Mucosa of rectum (tissue), 2 donors: ENCODE data around the gene PLA2G2C.

Experiments
- H3K27ac ChIP-seq, 2 donors: one replicate each; pipeline ENCODE4 v1.7.0; 2013; ENCODE audit warnings: inconsistent platforms in 2 of 2, low read depth in 2 of 2, low read length in 2 of 2
- H3K27me3 ChIP-seq, 2 donors: one replicate each; pipeline ENCODE4 v1.7.0; 2013; ENCODE audit warnings: low read length in 2 of 2; ENCODE audit not compliant: control insufficient read depth in 2 of 2, insufficient read depth in 2 of 2
- H3K36me3 ChIP-seq, 2 donors: one replicate each; pipeline ENCODE4 v1.7.0; 2013; ENCODE audit warnings: low read length in 2 of 2; ENCODE audit not compliant: control insufficient read depth in 2 of 2, insufficient read depth in 2 of 2
- H3K4me1 ChIP-seq, 2 donors: one replicate each; pipeline ENCODE4 v1.7.0; 2013; ENCODE audit warnings: low read length in 2 of 2, mild to moderate bottlenecking in 1 of 2; ENCODE audit not compliant: control insufficient read depth in 2 of 2, insufficient read depth in 2 of 2
- H3K4me3 ChIP-seq, 2 donors: one replicate each; pipeline ENCODE4 v1.7.0; 2013; ENCODE audit warnings: low read length in 2 of 2
- H3K9ac ChIP-seq, 2 donors: one replicate each; pipeline ENCODE4 v1.7.0; 2013; ENCODE audit warnings: low read length in 2 of 2, low read depth in 1 of 2, mild to moderate bottlenecking in 1 of 2
- H3K9me3 ChIP-seq, 2 donors: one replicate each; pipeline ENCODE4 v1.7.0; 2013; ENCODE audit warnings: low read length in 2 of 2; ENCODE audit not compliant: control insufficient read depth in 2 of 2
- donor health status: healthy.
- donor health status: Normal muscosa, but diverticular disease.

The PLA2G2C gene

DNA sequence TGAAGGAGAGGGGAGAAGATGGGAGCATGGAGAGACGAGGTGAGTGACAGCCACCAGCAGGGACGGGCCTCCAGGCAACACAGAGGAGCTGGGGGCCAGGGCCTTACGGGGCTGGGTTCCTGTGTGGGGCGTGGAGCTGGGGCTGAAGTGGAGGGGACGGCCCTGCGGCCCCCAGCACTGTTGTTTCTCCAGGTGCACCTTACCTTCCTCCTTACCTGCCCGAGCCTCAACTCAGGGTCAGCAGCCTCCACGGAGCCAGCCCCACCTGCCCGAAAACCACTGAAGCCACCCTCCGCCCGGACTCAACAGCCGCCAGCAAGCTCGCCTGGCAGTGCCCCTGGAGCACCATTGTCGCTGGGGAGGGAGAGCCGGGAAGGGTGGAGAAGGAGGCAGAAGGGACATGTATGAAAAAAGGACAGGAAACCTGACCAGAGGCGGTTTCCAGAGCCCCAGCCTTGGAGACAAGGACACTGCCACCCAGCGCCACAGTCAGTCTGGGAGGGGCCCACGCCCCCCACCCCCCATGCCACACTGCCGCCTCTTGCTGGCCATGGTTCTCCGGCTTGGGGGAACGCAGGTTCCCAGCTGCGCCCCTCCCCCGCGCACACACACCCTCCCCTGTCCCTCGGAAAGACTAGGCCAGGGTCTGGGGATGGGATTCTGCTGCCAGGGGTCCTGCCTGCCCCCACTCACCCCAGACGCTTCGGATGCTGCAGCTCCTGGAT lies 36.6 kb downstream of the PLA2G2C start:
- H3K27ac ChIP-seq, result no peak overlapping the region
- H3K4me3 ChIP-seq, result no peak overlapping the region
- H3K9ac ChIP-seq, result no peak overlapping the region
- no peaks in the 10 kb centered on the region for H3K9me3 ChIP-seq
- H3K4me1 ChIP-seq, result peaks cover 6 to 8% of the 10 kb centered on the region in 2 donors
- H3K36me3 ChIP-seq, result no peaks in the 10 kb centered on the region
- no peaks in the 10 kb centered on the region for H3K27me3 ChIP-seq

DNA sequence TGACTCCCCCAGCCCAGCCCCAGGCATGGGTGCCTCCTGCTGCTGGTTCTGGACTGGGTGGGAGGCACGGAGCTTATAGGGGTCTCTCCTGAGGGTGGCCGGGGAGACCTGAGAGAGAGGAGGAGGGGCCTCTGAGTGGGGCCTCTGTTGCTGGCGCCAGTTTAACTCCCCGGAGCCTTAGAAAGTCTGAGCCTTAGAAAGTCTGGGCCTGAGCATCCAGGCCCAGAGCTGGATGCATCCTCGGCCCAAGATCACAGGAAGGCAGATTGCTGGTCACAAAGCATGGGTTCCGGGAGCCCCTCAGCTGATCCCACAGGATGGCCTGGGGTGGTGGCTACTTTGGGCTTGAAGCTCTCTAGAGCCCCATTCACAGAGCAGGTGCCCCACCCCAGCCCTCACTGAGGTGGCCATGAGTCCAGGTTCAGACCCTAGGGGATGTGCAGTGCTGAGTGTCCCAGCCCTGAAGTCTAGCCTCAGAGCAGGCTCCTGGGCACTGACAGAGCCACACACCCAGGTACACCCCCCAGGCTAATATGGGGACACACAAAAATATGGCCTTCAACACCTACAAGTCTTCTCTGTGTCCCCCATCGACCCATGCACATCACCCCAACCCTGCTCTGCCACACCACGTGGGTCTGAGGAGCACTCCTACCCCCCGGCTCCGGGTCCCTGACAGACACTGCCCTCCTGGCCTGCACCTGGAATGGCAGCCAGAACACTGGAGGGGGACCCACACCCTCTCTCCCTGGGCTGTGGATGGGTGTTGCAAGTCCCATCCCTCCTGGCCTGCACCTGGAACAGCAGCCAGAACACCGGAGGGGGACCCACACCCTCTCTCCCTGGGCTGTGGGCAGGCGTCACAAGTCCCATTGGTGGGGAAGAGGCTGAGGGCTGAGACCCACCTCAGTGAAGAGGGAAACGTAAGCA lies 37.5 kb downstream of the PLA2G2C start:
- no peaks in the 10 kb centered on the region for H3K27me3 ChIP-seq

DNA sequence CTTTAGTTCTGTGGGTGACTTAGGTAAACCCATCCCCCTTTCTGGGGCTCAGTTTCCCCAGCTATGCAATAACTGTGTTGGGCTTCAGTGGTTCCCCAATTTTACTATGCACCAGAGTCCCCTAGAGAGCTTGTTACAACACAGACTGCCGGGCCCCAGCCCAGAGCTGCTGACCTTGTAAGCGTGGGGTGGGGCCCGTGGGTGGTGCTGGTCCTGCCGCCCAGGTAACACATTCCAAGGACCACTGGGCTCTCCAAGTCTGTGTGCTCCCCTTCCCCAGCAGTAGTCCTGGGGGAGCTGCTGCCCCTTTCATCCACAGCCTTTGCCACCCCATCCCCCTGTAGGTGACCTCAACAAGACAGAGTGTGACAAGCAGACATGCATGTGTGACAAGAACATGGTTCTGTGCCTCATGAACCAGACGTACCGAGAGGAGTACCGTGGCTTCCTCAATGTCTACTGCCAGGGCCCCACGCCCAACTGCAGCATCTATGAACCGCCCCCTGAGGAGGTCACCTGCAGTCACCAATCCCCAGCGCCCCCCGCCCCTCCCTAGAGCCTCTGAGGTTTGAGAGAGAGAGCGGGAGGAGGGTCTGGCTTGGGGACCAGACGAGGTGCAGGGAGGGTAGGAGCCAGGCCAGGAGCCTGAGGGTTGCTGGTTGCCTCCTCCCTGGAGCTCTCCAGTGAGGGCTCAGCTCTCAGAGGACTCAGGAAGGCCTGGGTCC lies 38.3 kb downstream of the PLA2G2C start:
- Histone ChIP-seq H3K27ac (no peak overlapping the region), H3K36me3 (no peaks in the 10 kb centered on the region), H3K27me3 (no peaks in the 10 kb centered on the region), H3K9me3 (no peaks in the 10 kb centered on the region), H3K4me3 (no peak overlapping the region), H3K9ac (no peak overlapping the region), H3K4me1 (peaks cover 6 to 8% of the 10 kb centered on the region in 2 donors)

More for the DNA sequence above, 37.5 kb downstream of the PLA2G2C start:
- Histone ChIP-seq H3K27ac (no peak overlapping the region), H3K4me3 (no peak overlapping the region), H3K9ac (no peak overlapping the region), H3K4me1 (peaks cover 6 to 8% of the 10 kb centered on the region in 2 donors), H3K9me3 (no peaks in the 10 kb centered on the region), H3K36me3 (no peaks in the 10 kb centered on the region)

DNA sequence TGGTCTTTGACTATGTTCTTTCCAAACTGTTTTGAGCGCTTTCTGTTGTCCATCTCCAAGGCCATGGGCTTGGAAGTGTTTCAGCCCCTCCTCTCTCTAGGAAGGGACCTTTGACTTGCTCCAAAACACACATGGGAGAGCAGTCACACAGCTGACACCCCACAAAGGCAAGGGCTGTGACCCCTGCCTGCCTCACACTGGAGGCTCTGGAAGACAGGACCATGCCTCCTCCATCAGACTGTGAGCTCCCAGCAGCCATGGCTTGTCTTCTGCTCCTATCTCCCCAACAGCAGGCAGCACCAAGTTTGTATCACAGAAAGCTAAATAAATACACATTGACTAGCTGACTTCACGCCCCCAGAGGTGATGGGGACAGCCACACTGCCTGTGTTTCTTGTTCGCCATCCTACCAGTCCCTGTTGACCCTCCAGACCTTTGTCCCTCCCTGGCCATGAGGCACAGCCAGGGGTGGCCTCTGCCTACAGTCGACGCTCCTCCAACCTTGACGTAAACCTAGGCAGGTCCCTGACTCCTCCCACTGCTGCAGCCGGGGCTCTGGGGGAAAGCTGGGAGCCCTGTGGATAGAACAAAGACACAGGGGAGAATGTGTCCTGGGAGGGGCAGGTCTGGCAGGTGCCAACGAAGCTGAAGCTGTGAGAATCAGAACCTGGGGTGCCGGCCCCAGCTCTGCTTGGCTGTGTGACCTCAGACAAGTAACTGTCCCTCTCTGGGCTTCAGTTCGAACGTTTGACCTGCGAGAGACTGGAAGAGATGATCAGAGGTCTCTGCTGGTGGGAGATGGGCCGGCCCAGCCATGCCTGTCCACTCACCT lies 42.4 kb downstream of the PLA2G2C start:
- Histone ChIP-seq H3K4me1 (no peaks in the 10 kb centered on the region), H3K9ac (no peak overlapping the region), H3K27ac (no peak overlapping the region), H3K9me3 (no peaks in the 10 kb centered on the region), H3K27me3 (no peaks in the 10 kb centered on the region), H3K4me3 (no peak overlapping the region), H3K36me3 (no peaks in the 10 kb centered on the region)

DNA sequence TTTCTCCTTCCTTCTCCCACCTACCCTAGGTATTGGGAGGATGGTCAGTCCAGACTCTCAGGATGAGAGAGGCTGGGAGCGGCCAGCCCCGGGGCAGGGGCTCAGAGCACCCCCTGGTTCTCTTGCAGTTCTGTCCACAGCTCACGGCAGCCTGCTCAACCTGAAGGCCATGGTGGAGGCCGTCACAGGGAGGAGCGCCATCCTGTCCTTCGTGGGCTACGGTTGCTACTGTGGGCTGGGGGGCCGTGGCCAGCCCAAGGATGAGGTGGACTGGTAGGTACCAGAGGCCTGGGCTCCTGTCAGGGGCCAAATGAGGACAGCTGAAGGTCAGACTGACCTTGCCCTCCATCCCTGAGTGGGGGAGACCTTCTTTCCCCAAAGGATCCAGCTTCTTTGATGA lies 43.0 kb downstream of the PLA2G2C start:
- no peak overlapping the region for H3K27ac ChIP-seq
- no peaks in the 10 kb centered on the region for H3K27me3 ChIP-seq
- H3K36me3 ChIP-seq, result no peaks in the 10 kb centered on the region
- H3K4me3 ChIP-seq, result no peak overlapping the region
- H3K9me3 ChIP-seq, result no peaks in the 10 kb centered on the region
- no peak overlapping the region for H3K9ac ChIP-seq
- H3K4me1 ChIP-seq, result no peaks in the 10 kb centered on the region

DNA sequence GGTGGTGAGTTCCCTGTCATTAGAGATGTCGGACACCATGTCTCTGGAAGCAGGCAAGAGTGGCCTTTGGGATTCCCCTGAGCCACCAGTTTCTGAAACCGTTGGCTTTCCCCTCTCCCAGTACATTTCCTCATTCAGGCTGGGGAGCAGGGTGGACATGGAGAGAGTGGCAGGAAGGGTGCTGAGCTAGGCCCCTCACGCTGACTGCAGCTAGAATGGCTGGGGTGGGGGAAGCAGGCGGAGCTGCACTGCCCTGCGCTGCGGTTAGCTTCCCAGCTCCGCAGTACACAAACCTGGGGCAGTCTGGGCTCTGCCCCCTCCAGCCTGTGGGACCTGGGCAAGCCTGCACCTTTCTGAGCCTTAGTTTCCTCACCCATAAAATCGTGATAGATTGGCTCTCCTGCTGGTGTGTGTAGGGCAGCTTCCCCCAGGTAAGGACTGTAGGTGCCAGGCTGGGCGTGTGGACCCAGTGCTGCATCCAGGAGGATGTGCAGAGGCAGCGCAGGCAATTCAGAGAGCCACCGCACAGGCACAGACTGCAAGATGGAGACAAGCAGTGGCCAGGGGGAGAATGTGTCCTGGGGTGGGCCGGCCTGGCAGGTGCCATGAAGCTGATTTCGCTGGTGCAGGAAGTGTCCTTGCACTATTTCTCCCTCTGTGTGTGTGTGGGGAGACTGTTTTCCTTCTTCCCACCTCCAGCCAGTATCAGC lies 44.2 kb downstream of the PLA2G2C start:
- Histone ChIP-seq H3K9me3 (no peaks in the 10 kb centered on the region), H3K9ac (no peak overlapping the region), H3K27ac (no peak overlapping the region), H3K4me1 (no peaks in the 10 kb centered on the region), H3K36me3 (no peaks in the 10 kb centered on the region), H3K4me3 (no peak overlapping the region), H3K27me3 (no peaks in the 10 kb centered on the region)

DNA sequence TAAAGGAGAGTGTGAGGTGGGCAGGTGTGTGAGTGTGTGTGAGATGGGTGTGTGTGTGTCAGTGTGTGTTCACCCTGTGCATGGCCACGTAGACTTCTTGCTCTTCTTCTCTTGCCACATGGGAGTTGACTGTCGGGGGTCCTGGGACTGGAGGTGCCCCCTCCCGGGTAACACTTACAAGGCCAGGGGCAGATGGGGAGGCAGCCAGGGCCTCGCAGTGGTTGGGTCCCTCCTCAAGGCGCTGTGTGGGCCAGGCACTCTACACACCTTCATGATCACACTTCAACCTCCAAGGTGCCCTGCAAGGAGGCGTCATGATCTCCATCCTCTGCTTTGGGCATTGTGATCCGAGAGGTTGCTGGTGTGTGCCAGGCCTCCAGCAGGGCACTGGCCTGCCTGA lies 44.9 kb downstream of the PLA2G2C start:
- H3K4me1 ChIP-seq, result no peaks in the 10 kb centered on the region
- H3K4me3 ChIP-seq, result no peak overlapping the region
- no peaks in the 10 kb centered on the region for H3K27me3 ChIP-seq
- no peaks in the 10 kb centered on the region for H3K9me3 ChIP-seq
- H3K27ac ChIP-seq, result no peak overlapping the region
- no peak overlapping the region for H3K9ac ChIP-seq
- H3K36me3 ChIP-seq, result no peaks in the 10 kb centered on the region

DNA sequence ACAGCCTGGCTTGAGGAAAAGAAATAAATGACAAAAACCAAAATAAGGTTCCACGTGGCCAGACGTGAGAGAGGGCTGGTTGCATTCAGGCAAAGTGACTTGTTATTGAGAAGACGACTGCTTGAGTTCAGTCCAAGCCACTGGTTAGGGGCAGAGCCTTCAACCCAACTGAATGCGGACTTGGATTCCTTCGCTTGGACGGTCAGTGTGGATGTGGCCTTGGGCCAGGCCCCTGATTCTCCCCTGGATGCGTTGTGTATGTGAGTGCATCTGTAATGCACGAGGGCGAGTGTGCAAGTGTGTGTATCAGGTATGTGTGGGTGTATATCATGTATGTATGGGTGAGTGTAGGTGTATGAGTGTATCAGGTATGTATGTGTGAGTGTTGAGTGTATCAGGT lies 45.3 kb downstream of the PLA2G2C start:
- no peaks in the 10 kb centered on the region for H3K27me3 ChIP-seq
- no peaks in the 10 kb centered on the region for H3K4me1 ChIP-seq
- no peak overlapping the region for H3K9ac ChIP-seq
- no peak overlapping the region for H3K4me3 ChIP-seq
- H3K27ac ChIP-seq, result no peak overlapping the region
- no peaks in the 10 kb centered on the region for H3K9me3 ChIP-seq
- H3K36me3 ChIP-seq, result no peaks in the 10 kb centered on the region
